IPS-15b (cell line): ENCODE data around the gene GGCT.
"Not testable (repeated sequence)": the region's sequence is repeated elsewhere in the genome, so short reads cannot be mapped to it uniquely, and the experiment has no call there.

Experiments
- H3K27me3 ChIP-seq: one replicate; pipeline ENCODE4 v1.6.1; 2013; ENCODE audit warnings: low read length; ENCODE audit not compliant: control insufficient read depth, insufficient read depth
- H3K36me3 ChIP-seq: one replicate; pipeline ENCODE4 v1.6.1; 2013; ENCODE audit warnings: low read length; ENCODE audit not compliant: control insufficient read depth, insufficient read depth
- H3K4me1 ChIP-seq: one replicate; pipeline ENCODE4 v1.6.1; 2013; ENCODE audit warnings: mild to moderate bottlenecking, low read length; ENCODE audit not compliant: control insufficient read depth, insufficient read depth
- H3K4me3 ChIP-seq: one replicate; pipeline ENCODE4 v1.5.1; 2013; ENCODE audit warnings: low read depth, low read length
- H3K9ac ChIP-seq: one replicate; pipeline ENCODE4 v1.6.1; 2013; ENCODE audit warnings: low read depth, mild to moderate bottlenecking, low read length
- H3K9me3 ChIP-seq: one replicate; pipeline ENCODE4 v1.6.1; 2013; ENCODE audit warnings: mild to moderate bottlenecking, low read length; ENCODE audit not compliant: control insufficient read depth, insufficient read depth

Gene GGCT

GRCh38 chr7:30501264-30501663 lies 3.4 kb downstream of the GGCT start:
- H3K9me3 ChIP-seq, result no peaks in the 10 kb centered on the region
- peaks cover 6% of the 10 kb centered on the region for H3K36me3 ChIP-seq
- peaks cover 5% of the 10 kb centered on the region for H3K4me1 ChIP-seq
- H3K27me3 ChIP-seq, result no peaks in the 10 kb centered on the region
- no peak overlapping the region for H3K9ac ChIP-seq
- no peak overlapping the region for H3K4me3 ChIP-seq

DNA sequence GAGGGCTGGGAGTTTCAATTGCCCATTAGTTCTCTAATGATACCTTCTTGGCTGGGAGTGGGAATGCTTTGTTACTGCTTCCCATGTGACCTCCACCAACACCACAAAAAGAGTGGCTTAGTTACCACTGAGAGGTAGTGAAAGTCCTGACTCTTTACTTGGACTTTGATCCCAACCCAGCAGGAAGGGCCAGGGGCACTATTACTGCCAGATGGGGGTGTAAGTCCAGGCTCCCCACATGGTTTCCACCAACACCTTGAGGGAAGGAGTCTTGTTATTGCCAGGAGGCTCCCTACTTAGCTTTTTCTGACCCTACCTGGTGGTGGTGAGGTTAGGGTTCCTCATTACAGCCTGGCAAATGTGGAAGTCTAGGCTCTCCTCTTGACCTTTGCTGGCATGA lies 11.4 kb downstream of the GGCT start:
- no peaks in the 10 kb centered on the region for H3K9me3 ChIP-seq
- no peak overlapping the region for H3K9ac ChIP-seq
- H3K27me3 ChIP-seq, result no peaks in the 10 kb centered on the region
- peaks cover 5% of the 10 kb centered on the region for H3K36me3 ChIP-seq
- H3K4me1 ChIP-seq, result no peaks in the 10 kb centered on the region
- H3K4me3 ChIP-seq, result no peak overlapping the region

DNA sequence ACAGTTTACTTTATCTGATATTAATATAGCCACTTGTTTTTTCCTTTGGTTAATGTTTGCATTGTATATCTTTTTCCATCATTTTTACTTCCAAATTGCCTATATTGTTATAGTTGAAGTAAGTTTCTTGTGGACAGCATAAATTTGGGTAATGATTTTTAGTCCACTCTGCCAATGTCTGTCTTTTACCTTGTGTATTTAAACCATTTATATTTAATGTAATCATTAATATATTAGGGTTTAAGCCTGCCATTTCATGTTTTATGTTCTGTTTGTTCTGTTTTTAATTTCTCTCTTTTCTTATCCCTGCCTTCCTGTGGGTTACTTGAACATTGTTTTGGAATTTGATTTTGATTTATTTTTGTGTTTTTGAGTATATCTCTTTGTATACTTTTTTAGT lies 13.2 kb downstream of the GGCT start:
- Histone ChIP-seq H3K9me3 (no peaks in the 10 kb centered on the region), H3K27me3 (no peaks in the 10 kb centered on the region), H3K36me3 (peaks cover 3% of the 10 kb centered on the region), H3K9ac (no peak overlapping the region), H3K4me1 (no peaks in the 10 kb centered on the region), H3K4me3 (no peak overlapping the region)

DNA sequence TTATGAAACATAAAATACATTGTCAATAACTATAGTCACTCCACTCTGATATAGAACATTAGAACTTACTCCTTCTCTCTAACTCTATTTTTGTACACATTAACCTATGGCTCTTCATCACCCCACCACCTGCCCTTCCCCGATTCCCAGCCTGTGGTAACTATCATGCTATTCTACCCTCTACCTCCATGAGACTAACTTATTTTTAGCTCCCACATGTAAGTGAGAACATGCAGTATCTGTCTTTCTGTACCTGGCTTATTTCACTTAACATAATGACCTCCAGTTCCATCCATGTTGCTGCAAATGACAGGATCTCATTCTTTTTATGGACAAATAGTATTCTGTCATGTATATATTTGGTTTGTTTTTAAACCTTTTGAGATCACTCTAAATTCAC lies 17.3 kb downstream of the GGCT start:
- no peak overlapping the region for H3K9ac ChIP-seq
- H3K4me3 ChIP-seq, result no peak overlapping the region
- no peaks in the 10 kb centered on the region for H3K4me1 ChIP-seq
- H3K36me3 ChIP-seq, result no peaks in the 10 kb centered on the region
- H3K9me3 ChIP-seq, result no peaks in the 10 kb centered on the region
- H3K27me3 ChIP-seq, result no peaks in the 10 kb centered on the region

DNA sequence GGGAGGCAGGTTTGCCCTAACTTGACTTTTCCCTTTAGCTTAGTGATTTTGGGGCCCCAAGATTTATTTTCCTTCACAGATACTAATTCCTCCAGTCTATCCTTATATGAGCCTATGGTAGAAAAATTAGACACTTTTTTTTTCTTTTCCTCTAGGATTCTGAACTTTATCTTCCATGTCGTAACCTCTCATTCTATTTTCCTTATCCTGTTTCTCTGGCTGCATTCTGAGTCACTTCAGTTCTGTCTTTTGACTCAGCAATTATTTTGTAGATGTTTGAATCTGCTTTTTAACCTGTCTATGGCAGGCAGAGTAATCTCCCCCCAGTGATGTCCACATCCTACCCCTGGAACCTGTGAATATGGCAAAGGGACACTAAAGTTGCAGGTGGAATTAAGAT lies 19.0 kb downstream of the GGCT start:
- Histone ChIP-seq H3K4me3 (no peak overlapping the region), H3K27me3 (no peaks in the 10 kb centered on the region), H3K4me1 (no peaks in the 10 kb centered on the region), H3K9ac (no peak overlapping the region), H3K9me3 (no peaks in the 10 kb centered on the region), H3K36me3 (no peaks in the 10 kb centered on the region)

DNA sequence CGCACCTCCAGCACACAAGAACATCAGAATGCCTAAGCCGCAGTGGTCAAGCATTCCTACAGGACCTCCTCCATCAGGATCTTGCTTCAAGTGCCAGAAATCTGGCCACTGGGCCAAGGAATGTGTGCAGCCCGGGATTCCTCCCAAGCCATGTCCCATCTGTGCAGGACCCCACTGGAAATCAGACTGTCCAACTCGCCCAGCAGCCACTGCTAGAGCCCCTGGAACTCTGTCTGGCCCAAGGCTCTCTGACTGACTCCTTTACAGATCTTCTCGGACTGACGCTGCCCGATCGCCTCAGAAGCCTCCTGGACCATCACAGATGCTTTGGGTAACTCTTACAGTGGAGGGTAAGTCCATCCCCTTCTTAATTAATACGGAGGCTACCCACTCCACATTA lies 23.2 kb downstream of the GGCT start:
- H3K9ac ChIP-seq, H3K4me1 ChIP-seq, H3K36me3 ChIP-seq, H3K9me3 ChIP-seq, H3K27me3 ChIP-seq, H3K4me3 ChIP-seq: not testable (repeated sequence)

- Histone ChIP-seq H3K4me3 (peak overlapping the region; percentile 83), H3K4me1 (no peaks in the 10 kb centered on the region), H3K9me3 (no peaks in the 10 kb centered on the region), H3K9ac (no peak overlapping the region), H3K27me3 (peaks cover 7% of the 10 kb centered on the region), H3K36me3 (no peaks in the 10 kb centered on the region)
Observed at GRCh38 chr7:30479202-30480120, 25.2 kb downstream of the GGCT start.

- Histone ChIP-seq H3K27me3 (peaks cover 7% of the 10 kb centered on the region), H3K4me3 (peak within 1 kb of the TSS; percentile 83), H3K4me1 (no peaks in the 10 kb centered on the region), H3K36me3 (no peaks in the 10 kb centered on the region), H3K9ac (peak within 1 kb of the TSS; percentile 79), H3K9me3 (no peaks in the 10 kb centered on the region)
Observed at GRCh38 chr7:30478349-30479201, 26.1 kb downstream of the GGCT start, which contains the start of gene NOD1. TSS of gene NOD1 (minus strand) at chr7:30478784. CDS start at chr7:30456921, 21,863 bp downstream.

DNA sequence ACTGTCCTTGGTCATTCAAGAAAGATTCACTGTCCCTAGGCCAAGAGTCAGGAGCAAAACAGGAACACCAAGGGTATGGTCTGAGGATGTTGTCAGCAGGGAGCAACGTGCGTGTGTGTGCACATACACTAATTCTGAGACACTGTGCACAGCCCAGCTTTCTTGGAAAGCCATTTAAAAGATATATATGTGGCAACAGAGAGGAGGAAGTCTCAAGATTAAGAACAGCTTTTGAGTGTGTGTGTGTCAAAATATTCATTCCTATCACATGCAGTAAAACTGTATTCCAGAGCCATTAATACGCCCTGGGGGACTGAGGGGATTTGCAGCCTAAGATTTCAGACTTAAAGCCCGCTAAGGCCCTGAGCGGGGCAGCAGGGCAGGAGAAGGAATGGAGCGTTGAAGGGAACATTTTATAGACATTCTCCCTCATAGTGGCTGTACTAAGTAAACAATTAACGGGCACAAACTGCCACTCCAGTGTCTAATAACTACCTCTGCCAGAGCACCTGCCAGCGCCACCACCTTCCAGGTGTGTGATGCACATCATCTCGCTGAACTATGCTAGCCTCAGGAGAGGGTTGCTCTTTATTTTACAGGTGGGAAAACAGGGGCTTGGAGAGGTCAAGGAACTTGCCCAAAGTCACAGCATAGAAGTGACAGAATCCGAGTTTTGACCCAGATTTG lies 28.0 kb downstream of the GGCT start:
- Histone ChIP-seq H3K9ac (no peak overlapping the region), H3K36me3 (no peaks in the 10 kb centered on the region), H3K4me1 (no peaks in the 10 kb centered on the region), H3K4me3 (no peak overlapping the region), H3K9me3 (no peaks in the 10 kb centered on the region), H3K27me3 (peaks cover 7% of the 10 kb centered on the region)

GRCh38 chr7:30475580-30475979 lies 29.0 kb downstream of the GGCT start:
- Histone ChIP-seq H3K4me3 (no peak overlapping the region), H3K9ac (no peak overlapping the region), H3K36me3 (no peaks in the 10 kb centered on the region), H3K27me3 (peaks cover 7% of the 10 kb centered on the region), H3K9me3 (no peaks in the 10 kb centered on the region), H3K4me1 (no peaks in the 10 kb centered on the region)

GRCh38 chr7:30474893-30475292 lies 29.7 kb downstream of the GGCT start:
- H3K4me3 ChIP-seq, result no peak overlapping the region
- no peak overlapping the region for H3K9ac ChIP-seq
- H3K4me1 ChIP-seq, result no peaks in the 10 kb centered on the region

More at GRCh38 chr7:30474893-30475292, 29.7 kb downstream of the GGCT start:
- Histone ChIP-seq H3K27me3 (peaks cover 5% of the 10 kb centered on the region), H3K9me3 (no peaks in the 10 kb centered on the region), H3K36me3 (no peaks in the 10 kb centered on the region)
